ENCODE data around the gene LIPC.

DNA sequence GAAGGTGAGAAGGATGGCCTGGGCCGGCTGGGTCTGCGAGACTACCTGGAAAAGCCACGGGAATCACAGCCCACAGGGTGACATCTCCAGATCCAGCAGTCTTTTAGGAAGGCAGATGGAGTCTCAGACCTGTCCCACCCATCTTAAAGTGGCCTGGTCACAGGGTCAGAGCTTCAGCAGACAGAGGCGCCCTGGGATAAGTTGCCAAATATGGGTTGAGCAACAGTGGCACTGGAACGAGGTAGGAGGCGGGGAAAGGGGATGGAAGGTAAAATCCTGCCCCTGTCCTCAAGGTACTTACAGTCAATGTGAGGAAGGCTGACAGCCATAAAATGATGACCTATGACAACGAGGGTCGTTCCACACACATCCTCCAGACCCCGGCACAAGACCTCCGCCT lies 80.7 kb downstream of the LIPC start:
- TF ChIP-seq, protein P1, sequence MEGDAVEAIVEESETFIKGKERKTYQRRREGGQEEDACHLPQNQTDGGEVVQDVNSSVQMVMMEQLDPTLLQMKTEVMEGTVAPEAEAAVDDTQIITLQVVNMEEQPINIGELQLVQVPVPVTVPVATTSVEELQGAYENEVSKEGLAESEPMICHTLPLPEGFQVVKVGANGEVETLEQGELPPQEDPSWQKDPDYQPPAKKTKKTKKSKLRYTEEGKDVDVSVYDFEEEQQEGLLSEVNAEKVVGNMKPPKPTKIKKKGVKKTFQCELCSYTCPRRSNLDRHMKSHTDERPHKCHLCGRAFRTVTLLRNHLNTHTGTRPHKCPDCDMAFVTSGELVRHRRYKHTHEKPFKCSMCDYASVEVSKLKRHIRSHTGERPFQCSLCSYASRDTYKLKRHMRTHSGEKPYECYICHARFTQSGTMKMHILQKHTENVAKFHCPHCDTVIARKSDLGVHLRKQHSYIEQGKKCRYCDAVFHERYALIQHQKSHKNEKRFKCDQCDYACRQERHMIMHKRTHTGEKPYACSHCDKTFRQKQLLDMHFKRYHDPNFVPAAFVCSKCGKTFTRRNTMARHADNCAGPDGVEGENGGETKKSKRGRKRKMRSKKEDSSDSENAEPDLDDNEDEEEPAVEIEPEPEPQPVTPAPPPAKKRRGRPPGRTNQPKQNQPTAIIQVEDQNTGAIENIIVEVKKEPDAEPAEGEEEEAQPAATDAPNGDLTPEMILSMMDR (optimal IDR thresholded peaks at IDR 0.05 in 1 of 3, IDR thresholded peaks at IDR 0.05 in 1 of 3, conservative IDR thresholded peaks at IDR 0.05 in 1 of 3; ENCODE audit: extremely low read depth in 1 of 3, insufficient read depth in 2 of 3, low read length in 3 of 3): no peak
- no peak for TF ChIP-seq EZH2 (IDR thresholded peaks at IDR 0.05; ENCODE audit: low read length)
